LNCaP clone FGC (cell line): ENCODE results near the gene CORO1A.
"Not testable (repeated sequence)": the region's sequence is repeated elsewhere in the genome, so short reads cannot be mapped to it uniquely, and the experiment has no call there.

Source experiments
- DNase-seq: peaks from one replicate; pipeline ENCODE4 v3.0.0-alpha.2; 2011; ENCODE audit warnings: low read depth
- H3K4me3 ChIP-seq: 2 replicates; pipeline ENCODE4 v1.5.1; 2011; ENCODE audit warnings: mild to moderate bottlenecking, low read depth, low read length, control low read depth
- TF ChIP-seq, protein P1 (sequence below): IDR thresholded peaks from 2 replicates; pipeline ENCODE4 v1.5.1; 2012; ENCODE audit warnings: mild to moderate bottlenecking; ENCODE audit not compliant: control insufficient read depth, insufficient read depth; ENCODE audit errors: extremely low read depth

CORO1A gene

DNA sequence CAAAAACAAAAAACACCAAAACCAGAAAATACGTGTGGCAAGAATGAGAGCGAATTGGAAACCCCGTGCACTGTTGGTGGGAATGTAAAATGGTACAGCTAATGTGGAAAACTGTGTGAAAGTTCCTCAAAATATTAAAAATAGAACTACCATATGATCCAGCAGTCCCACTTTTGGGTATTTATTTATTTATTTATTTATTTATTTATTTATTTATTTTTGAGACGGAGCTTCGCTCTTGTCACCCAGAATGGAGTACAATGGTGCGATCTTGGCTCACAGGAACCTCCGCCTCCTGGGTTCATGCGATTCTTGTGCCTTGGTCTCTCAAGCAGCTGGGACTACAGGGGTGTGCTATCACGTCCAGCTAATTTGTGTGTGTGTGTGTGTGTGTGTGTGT, 30.9 kb upstream of the CORO1A start:
- TF ChIP-seq, protein P1, sequence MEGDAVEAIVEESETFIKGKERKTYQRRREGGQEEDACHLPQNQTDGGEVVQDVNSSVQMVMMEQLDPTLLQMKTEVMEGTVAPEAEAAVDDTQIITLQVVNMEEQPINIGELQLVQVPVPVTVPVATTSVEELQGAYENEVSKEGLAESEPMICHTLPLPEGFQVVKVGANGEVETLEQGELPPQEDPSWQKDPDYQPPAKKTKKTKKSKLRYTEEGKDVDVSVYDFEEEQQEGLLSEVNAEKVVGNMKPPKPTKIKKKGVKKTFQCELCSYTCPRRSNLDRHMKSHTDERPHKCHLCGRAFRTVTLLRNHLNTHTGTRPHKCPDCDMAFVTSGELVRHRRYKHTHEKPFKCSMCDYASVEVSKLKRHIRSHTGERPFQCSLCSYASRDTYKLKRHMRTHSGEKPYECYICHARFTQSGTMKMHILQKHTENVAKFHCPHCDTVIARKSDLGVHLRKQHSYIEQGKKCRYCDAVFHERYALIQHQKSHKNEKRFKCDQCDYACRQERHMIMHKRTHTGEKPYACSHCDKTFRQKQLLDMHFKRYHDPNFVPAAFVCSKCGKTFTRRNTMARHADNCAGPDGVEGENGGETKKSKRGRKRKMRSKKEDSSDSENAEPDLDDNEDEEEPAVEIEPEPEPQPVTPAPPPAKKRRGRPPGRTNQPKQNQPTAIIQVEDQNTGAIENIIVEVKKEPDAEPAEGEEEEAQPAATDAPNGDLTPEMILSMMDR, result no peak
- no peak overlapping the region for H3K4me3 ChIP-seq
- no peak for DNase-seq

DNA sequence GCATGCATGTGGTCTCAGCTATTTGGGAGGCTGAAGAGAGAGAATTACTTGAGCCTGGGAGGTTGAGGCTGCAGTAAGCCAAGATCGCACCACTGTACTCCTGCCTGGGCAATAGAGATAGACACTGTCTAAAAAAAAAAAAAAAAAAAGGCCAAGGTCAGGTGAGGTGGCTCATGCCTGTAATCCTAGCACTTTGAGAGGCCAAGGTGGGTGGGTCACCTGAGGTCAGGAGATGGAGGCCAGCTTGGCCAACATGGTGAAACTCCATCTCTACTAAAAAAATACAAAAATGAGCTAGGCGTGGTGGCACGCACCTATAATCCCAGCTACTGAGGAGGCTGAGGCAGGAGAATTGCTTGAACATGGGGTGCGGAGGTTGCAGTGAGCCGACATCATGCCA, 28.2 kb upstream of the CORO1A start:
- no peak overlapping the region for H3K4me3 ChIP-seq
- no peak for DNase-seq
- TF ChIP-seq, protein P1, result no peak

DNA sequence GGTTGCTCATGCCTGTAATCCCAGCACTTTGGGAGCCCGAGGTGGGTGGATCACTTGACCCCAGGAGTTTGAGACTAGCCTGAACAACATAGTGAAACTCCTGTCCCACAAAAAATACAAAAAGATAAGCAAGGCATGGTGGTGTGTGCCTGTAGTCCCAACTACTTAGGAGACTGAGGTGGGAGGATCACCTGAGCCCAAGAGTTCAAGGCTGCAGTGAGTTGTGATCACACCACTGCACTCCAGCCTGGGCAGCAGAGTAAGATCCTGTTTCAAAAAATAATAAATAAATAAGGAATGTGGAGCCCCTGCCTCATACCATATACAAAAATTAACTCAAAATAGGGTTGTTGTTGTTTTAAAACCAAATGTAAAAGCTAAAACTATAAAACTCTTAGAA, 26.2 kb upstream of the CORO1A start:
- no peak overlapping the region for H3K4me3 ChIP-seq
- TF ChIP-seq, protein P1, result no peak
- no peak for DNase-seq

DNA sequence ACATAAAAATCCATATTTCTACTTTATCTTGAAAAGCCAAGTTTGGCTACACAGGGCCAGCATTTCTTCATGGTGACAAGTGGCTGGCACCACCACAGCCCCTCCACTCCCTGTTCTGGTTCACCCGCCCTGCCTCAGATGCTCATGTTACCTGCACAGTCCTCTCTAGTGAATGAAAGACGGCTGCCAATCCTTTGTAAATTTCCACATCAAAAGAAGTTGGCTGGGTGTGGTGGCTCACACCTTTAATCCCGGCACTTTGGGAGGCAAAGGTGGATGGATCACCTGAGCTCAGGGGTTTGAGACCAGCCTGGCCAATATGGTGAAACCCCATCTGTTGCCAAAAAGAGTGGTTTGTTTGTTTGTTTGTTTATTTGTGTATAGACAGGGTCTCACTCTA, 19.9 kb upstream of the CORO1A start:
- TF ChIP-seq, protein P1, result no peak

DNA sequence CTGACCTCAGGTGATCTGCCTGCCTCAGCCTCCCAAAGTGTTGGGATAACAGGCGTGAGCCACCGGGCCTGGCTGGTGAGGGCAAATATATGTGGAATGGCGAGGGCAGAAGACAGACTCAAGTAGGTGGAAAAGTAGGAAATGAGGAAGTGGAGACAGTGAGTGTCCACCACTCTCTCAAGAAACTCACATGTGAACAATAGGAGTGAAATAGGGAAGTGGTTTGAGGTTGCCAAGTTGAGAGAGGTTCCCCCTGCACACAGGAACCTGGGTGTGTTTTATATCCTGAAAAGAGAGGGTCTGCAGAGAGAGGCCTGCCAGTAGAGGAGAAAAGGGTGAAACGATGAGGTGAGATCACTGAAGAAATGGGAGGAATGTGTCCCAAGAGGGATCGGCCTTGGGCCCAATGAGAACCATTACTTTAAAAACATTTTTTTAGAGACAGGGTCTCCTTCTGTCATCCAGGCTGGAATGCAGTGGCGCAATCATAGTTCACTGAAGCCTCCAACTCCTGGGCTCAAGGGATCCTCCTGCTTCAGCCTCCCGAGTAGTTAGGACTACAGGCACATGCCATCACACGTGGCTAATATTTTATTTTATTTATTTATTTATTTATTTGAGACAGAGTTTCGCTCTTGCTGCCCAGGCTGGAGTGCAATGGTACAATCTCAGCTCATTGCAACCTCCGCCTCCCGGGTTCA, 17.1 kb upstream of the CORO1A start:
- TF ChIP-seq, protein P1, result no peak
- H3K4me3 ChIP-seq, result no peak overlapping the region
- DNase-seq, result no peak

More for the DNA sequence above, 19.9 kb upstream of the CORO1A start:
- no peak for DNase-seq
- no peak overlapping the region for H3K4me3 ChIP-seq

DNA sequence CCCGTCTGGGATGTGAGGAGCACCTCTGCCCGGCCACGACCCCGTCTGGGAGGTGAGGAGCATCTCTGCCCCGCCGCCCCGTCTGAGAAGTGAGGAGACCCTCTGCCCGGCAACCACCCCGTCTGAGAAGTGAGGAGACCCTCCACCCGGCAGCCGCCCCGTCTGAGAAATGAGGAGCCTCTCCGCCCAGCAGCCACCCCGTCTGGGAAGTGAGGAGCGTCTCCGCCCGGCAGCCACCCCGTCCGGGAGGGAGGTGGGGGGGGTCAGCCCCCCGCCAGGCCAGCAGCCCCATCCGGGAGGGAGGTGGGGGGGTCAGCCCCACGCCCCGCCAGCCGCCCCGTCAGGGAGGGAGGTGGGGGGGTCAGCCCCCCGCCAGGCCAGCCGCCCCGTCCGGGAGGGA, 14.7 kb upstream of the CORO1A start:
- H3K4me3 ChIP-seq, DNase-seq: not testable (repeated sequence)

DNA sequence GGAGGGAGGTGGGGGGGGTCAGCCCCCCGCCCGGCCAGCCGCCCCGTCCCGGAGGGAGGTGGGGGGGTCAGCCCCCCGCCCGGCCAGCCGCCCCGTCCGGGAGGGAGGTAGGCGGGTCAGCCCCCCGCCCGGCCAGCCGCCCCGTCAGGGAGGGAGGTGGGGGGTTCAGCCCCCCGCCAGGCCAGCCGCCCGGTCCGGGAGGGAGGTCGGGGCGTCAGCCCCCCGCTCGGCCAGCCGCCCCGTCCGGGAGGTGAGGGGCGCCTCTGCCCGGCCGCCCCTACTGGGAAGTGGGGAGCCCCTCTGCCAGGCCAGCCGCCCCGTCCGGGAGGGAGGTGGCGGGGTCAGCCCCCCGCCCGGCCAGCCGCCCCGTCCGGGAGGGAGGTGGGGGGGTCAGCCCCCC, 14.0 kb upstream of the CORO1A start:
- DNase-seq, H3K4me3 ChIP-seq: not testable (repeated sequence)

DNA sequence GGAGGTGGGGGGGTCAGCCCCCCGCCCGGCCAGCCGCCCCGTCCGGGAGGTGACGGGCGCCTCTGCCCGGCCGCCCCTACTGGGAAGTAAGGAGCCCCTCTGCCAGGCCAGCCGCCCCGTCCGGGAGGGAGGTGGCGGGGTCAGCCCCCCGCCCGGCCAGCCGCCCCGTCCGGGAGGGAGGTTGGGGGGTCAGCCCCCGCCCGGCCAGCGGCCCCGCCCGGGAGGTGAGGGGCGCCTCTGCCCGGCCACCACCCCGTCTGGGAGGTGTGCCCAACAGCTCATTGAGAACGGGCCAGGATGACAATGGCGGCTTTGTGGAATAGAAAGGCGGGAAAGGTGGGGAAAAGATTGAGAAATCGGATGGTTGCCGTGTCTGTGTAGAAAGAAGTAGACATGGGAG, 13.3 kb upstream of the CORO1A start:
- H3K4me3 ChIP-seq, DNase-seq: not testable (repeated sequence)
